GM06990 (cell line): ENCODE data around the gene ROCK1.

ENCODE experiments used
- DNase-seq: peaks from one replicate; pipeline ENCODE4 v3.0.0-alpha.2; 2011; ENCODE audit not compliant: insufficient read length; ENCODE audit errors: extremely low read depth
- H3K27me3 ChIP-seq: replicated peaks from 2 replicates; pipeline ENCODE4 v1.6.0; 2011; ENCODE audit warnings: low read length; ENCODE audit not compliant: control insufficient read depth, insufficient read depth
- H3K36me3 ChIP-seq: 2 replicates; pipeline ENCODE4 v1.5.1; 2011; ENCODE audit warnings: low read length; ENCODE audit not compliant: control insufficient read depth, insufficient read depth
- H3K4me3 ChIP-seq: replicated peaks from 2 replicates; pipeline ENCODE4 v1.5.1; 2011; ENCODE audit warnings: low read depth, mild to moderate bottlenecking, control low read depth, low read length
- TF ChIP-seq, protein P1 (sequence below): IDR thresholded peaks from 2 replicates; pipeline ENCODE4 v1.5.1; 2011; ENCODE audit warnings: low read length, control low read depth, mild to moderate bottlenecking, inconsistent platforms; ENCODE audit not compliant: insufficient read depth, poor library complexity, severe bottlenecking

The ROCK1 gene

GRCh38 chr18:21054252-21054821 is 57.3 kb downstream of the ROCK1 start:
- DNase-seq, result no peak
- no peak overlapping the region for H3K4me3 ChIP-seq
- no peaks in the 10 kb centered on the region for H3K36me3 ChIP-seq
- TF ChIP-seq, protein P1, sequence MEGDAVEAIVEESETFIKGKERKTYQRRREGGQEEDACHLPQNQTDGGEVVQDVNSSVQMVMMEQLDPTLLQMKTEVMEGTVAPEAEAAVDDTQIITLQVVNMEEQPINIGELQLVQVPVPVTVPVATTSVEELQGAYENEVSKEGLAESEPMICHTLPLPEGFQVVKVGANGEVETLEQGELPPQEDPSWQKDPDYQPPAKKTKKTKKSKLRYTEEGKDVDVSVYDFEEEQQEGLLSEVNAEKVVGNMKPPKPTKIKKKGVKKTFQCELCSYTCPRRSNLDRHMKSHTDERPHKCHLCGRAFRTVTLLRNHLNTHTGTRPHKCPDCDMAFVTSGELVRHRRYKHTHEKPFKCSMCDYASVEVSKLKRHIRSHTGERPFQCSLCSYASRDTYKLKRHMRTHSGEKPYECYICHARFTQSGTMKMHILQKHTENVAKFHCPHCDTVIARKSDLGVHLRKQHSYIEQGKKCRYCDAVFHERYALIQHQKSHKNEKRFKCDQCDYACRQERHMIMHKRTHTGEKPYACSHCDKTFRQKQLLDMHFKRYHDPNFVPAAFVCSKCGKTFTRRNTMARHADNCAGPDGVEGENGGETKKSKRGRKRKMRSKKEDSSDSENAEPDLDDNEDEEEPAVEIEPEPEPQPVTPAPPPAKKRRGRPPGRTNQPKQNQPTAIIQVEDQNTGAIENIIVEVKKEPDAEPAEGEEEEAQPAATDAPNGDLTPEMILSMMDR, result no peak
- H3K27me3 ChIP-seq, result no peaks in the 10 kb centered on the region

GRCh38 chr18:21053127-21053526 is 58.5 kb downstream of the ROCK1 start:
- H3K4me3 ChIP-seq, result no peak overlapping the region
- H3K27me3 ChIP-seq, result no peaks in the 10 kb centered on the region
- H3K36me3 ChIP-seq, result no peaks in the 10 kb centered on the region
- no peak for DNase-seq
- TF ChIP-seq, protein P1, result no peak

- TF ChIP-seq, protein P1, result no peak
- DNase-seq, result no peak
- Histone ChIP-seq H3K4me3 (no peak overlapping the region), H3K27me3 (no peaks in the 10 kb centered on the region), H3K36me3 (no peaks in the 10 kb centered on the region)
Observed at GRCh38 chr18:21052385-21052784, 59.2 kb downstream of the ROCK1 start.

GRCh38 chr18:21051620-21052019 is 60.0 kb downstream of the ROCK1 start:
- H3K4me3 ChIP-seq, result no peak overlapping the region
- no peaks in the 10 kb centered on the region for H3K27me3 ChIP-seq
- no peak for DNase-seq
- TF ChIP-seq, protein P1, result no peak
- no peaks in the 10 kb centered on the region for H3K36me3 ChIP-seq

- Histone ChIP-seq H3K27me3 (no peaks in the 10 kb centered on the region), H3K4me3 (no peak overlapping the region), H3K36me3 (peaks cover 3% of the 10 kb centered on the region)
- TF ChIP-seq, protein P1, result no peak
- no peak for DNase-seq
Observed at GRCh38 chr18:21049306-21049705, 62.3 kb downstream of the ROCK1 start.

DNA sequence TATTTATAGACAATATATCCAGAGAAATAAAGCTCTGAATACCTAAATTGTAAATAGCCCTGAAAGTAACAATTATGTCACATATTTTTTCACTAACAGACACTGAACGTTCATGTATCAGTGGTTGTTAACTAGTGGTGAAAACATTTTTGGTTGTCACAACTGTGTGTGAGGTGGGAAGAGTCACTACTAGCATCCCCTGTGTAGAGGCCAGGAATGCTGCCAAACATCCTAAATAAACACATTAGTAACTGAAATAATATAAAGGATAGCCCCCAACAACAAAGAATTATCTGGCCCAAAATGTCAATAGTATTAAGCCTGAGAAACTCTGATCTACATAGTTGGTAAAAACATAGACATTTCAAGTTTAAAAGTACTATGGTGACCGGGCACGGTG is 64.5 kb downstream of the ROCK1 start:
- TF ChIP-seq, protein P1, result no peak
- no peak overlapping the region for H3K4me3 ChIP-seq
- DNase-seq, result no peak
- H3K27me3 ChIP-seq, result no peaks in the 10 kb centered on the region
- peaks cover 3% of the 10 kb centered on the region for H3K36me3 ChIP-seq
